Upper lobe of left lung (tissue), 4 donors: ENCODE data around the gene LIPT1.

Source experiments
- CTCF ChIP-seq, 6 experiments: fragments of 450-650 bp in 4 of 6; fragments of 200-600 bp in 2 of 6; sonication (generic) in 2 of 6; IDR thresholded peaks; one replicate each; pipeline ENCODE4 v1.5.1; 2016 to 2019; ENCODE audit warnings: antibody characterized with exemption in 6 of 6
- EP300 ChIP-seq, 4 donors: sonication (generic); formaldehyde crosslinking; IDR thresholded peaks; one replicate each; pipeline ENCODE4 v1.5.1; 2017; ENCODE audit warnings: antibody characterized with exemption in 4 of 4, control low read depth in 2 of 4
- POLR2A ChIP-seq, 4 donors: fragments of 450-650 bp; IDR thresholded peaks; one replicate each; pipeline ENCODE4 v1.5.1; 2016 to 2017; ENCODE audit warnings: antibody characterized with exemption in 4 of 4, mild to moderate bottlenecking in 2 of 4
- POLR2AphosphoS5 ChIP-seq, 2 donors: sonication (generic); formaldehyde crosslinking; IDR thresholded peaks; one replicate each; pipeline ENCODE4 v1.5.1; 2017; ENCODE audit warnings: antibody characterized with exemption in 2 of 2

- no peak for TF ChIP-seq CTCF (IDR thresholded peaks at IDR 0.05)
- TF ChIP-seq POLR2A (IDR thresholded peaks at IDR 0.05): no peak
- TF ChIP-seq EP300 (IDR thresholded peaks at IDR 0.05): no peak
- no peak for TF ChIP-seq POLR2AphosphoS5 (IDR thresholded peaks at IDR 0.05)
These were observed 15.8 kb upstream of the LIPT1 start for GRCh38 chr2:99139003-99139402.
